ENCODE measurements around the gene ITPR1. TPM values are rescaled to one million over a fixed set of nuclear protein-coding genes. Genes with fewer than 3 reads are reported as not detected.

Gene ITPR1
- total and polyA plus RNA-seq, 4 donors: 3.7 to 39.4 (median 8.2) TPM

GRCh38 chr3:4693620-4694019 is 200.5 kb downstream of the ITPR1 start (continued):
- TF ChIP-seq FOXA1 (IDR thresholded peaks at IDR 0.05) (no peak), FOXA2 (IDR thresholded peaks at IDR 0.05) (no peak), EGR1 (IDR thresholded peaks at IDR 0.05; ENCODE audit: low read depth in 2 of 2) (no peak), TAF1 (conservative IDR thresholded peaks at IDR 0.05) (no peak), MAX (IDR thresholded peaks at IDR 0.05) (no peak), RXRA (IDR thresholded peaks at IDR 0.05) (no peak)

- Histone ChIP-seq H3K9me3 (ENCODE audit: control insufficient read depth in 4 of 4, low read length in 3 of 4) (no peaks in the 10 kb centered on the region), H3K9ac (ENCODE audit: low read depth in 1 of 2, low read length in 2 of 2) (no peak overlapping the region), H3K36me3 (ENCODE audit: control insufficient read depth in 4 of 4, insufficient read depth in 3 of 4, low read depth in 1 of 4, low read length in 3 of 4) (no peaks in the 10 kb centered on the region), H3K27ac (ENCODE audit: low read depth in 1 of 2, low read length in 2 of 2) (no peak overlapping the region), H3K4me1 (ENCODE audit: control insufficient read depth in 4 of 4, insufficient read depth in 4 of 4, low read length in 3 of 4) (no peaks in the 10 kb centered on the region), H3K4me3 (ENCODE audit: low read depth in 1 of 3, low read length in 3 of 3) (no peak overlapping the region), H3K27me3 (ENCODE audit: control insufficient read depth in 4 of 4, insufficient read depth in 4 of 4, low read length in 3 of 4) (no peaks in the 10 kb centered on the region)
- no peak for TF ChIP-seq REST (IDR thresholded peaks at IDR 0.05)
- no peak for TF ChIP-seq MAX (IDR thresholded peaks at IDR 0.05)
- no peak for TF ChIP-seq ZBTB33 (IDR thresholded peaks at IDR 0.05)
- TF ChIP-seq ATF3 (IDR thresholded peaks at IDR 0.05): no peak
- TF ChIP-seq NR2F2 (IDR thresholded peaks at IDR 0.05): no peak
- 92% methylated on average over 2 of the region's 2 CpGs for WGBS
- DNase-seq (ENCODE audit: low spot score): no peak
These were observed 202.7 kb downstream of the ITPR1 start for GRCh38 chr3:4695846-4696245.

- no peak overlapping the region for H3K27ac ChIP-seq (ENCODE audit: low read depth in 1 of 2, low read length in 2 of 2)
- no peaks in the 10 kb centered on the region for H3K9me3 ChIP-seq (ENCODE audit: control insufficient read depth in 4 of 4, low read length in 3 of 4)
- H3K27me3 ChIP-seq (ENCODE audit: control insufficient read depth in 4 of 4, insufficient read depth in 4 of 4, low read length in 3 of 4): no peaks in the 10 kb centered on the region
- no peak for TF ChIP-seq TAF1 (conservative IDR thresholded peaks at IDR 0.05)
- no peak for TF ChIP-seq NR2F2 (IDR thresholded peaks at IDR 0.05)
- no peak for TF ChIP-seq HNF4G (IDR thresholded peaks at IDR 0.05)
- no peak for TF ChIP-seq HNF4A (conservative IDR thresholded peaks at IDR 0.05)
- no peak for TF ChIP-seq SP1 (IDR thresholded peaks at IDR 0.05)
- TF ChIP-seq EGR1 (IDR thresholded peaks at IDR 0.05; ENCODE audit: low read depth in 2 of 2): no peak
- no peak for TF ChIP-seq FOXA2 (IDR thresholded peaks at IDR 0.05)
- no peak for TF ChIP-seq RXRA (IDR thresholded peaks at IDR 0.05)
- no peak for TF ChIP-seq FOXA1 (IDR thresholded peaks at IDR 0.05)
- TF ChIP-seq ATF3 (IDR thresholded peaks at IDR 0.05): no peak
- TF ChIP-seq YY1 (IDR thresholded peaks at IDR 0.05): no peak
- no peak for TF ChIP-seq GABPA (IDR thresholded peaks at IDR 0.05 in 1 of 2, conservative IDR thresholded peaks at IDR 0.05 in 1 of 2)
- TF ChIP-seq CTCF (IDR thresholded peaks at IDR 0.05; ENCODE audit: low read depth, low read length, missing input control): no peak
- no peak for TF ChIP-seq ZBTB33 (IDR thresholded peaks at IDR 0.05)
- TF ChIP-seq MAX (IDR thresholded peaks at IDR 0.05): no peak
- TF ChIP-seq JUND (IDR thresholded peaks at IDR 0.05): no peak
- TF ChIP-seq RAD21 (IDR thresholded peaks at IDR 0.05): no peak
- H3K4me3 ChIP-seq (ENCODE audit: low read depth in 1 of 3, low read length in 3 of 3): no peak overlapping the region
- no peaks in the 10 kb centered on the region for H3K4me1 ChIP-seq (ENCODE audit: control insufficient read depth in 4 of 4, insufficient read depth in 4 of 4, low read length in 3 of 4)
- 95% methylated on average over 4 of the region's 4 CpGs for WGBS
- H3K9ac ChIP-seq (ENCODE audit: low read depth in 1 of 2, low read length in 2 of 2): no peak overlapping the region
- no peaks in the 10 kb centered on the region for H3K36me3 ChIP-seq (ENCODE audit: control insufficient read depth in 4 of 4, insufficient read depth in 3 of 4, low read depth in 1 of 4, low read length in 3 of 4)
- DNase-seq (ENCODE audit: low spot score): no peak
These were observed 203.1 kb downstream of the ITPR1 start for GRCh38 chr3:4696266-4696665.
